Thyroid gland (tissue), 4 donors: ENCODE data around the gene MRPL43. TPM values are rescaled to one million over a fixed set of nuclear protein-coding genes. Genes with fewer than 3 reads are reported as not detected.

Experiments
- DNase-seq, 2 donors: peaks; one replicate each; pipeline ENCODE4 v3.0.0-alpha.2; 2019
- H3K27ac ChIP-seq, 3 donors: fragments of 200-600 bp; sonication (generic); 1 replicate in 2 of 3; 2 replicates in 1 of 3; pipeline ENCODE4 v1.5.1; 2016 to 2019; ENCODE audit warnings: mild to moderate bottlenecking in 1 of 3, moderate library complexity in 1 of 3
- H3K27me3 ChIP-seq: fragments of 200-600 bp; sonication (generic); one replicate; pipeline ENCODE4 v1.5.1; 2019
- H3K36me3 ChIP-seq, 2 donors: fragments of 200-600 bp; sonication (generic); one replicate each; pipeline ENCODE4 v1.5.1; 2016 to 2019
- H3K4me1 ChIP-seq, 2 donors: fragments of 200-600 bp; sonication (generic); one replicate each; pipeline ENCODE4 v1.5.1; 2017 to 2019
- H3K4me3 ChIP-seq, 3 donors: fragments of 200-600 bp; sonication (generic); replicated peaks in 1 of 3; 1 replicate in 2 of 3; 2 replicates in 1 of 3; pipeline ENCODE4 v1.5.1; 2016; ENCODE audit warnings: mild to moderate bottlenecking in 1 of 3
- H3K9me3 ChIP-seq: fragments of 200-600 bp; sonication (generic); one replicate; pipeline ENCODE4 v1.5.1; 2017
- POLR2A ChIP-seq, 2 donors: fragments of 450-650 bp; IDR thresholded peaks; one replicate each; pipeline ENCODE4 v1.6.1; 2017; ENCODE audit warnings: antibody characterized with exemption in 2 of 2, mild to moderate bottlenecking in 2 of 2, moderate library complexity in 1 of 2
- WGBS, 2 donors: methylation state at CpG; one replicate each; pipeline ENCODE4 v1.1.5; 2017; 5-methylcytosine and 5-hydroxymethylcytosine counted together
- intact Hi-C: fragments of 100-400 bp; cut with DNase I; formaldehyde crosslinking; loops from one replicate; pipeline ENCODE4 v1.15.1; 2023
- total RNA-seq, 4 donors: library from RNA; depleted of rRNA; stranded (reverse); fragments of >200 nt; gene quantifications; one replicate each; pipeline ENCODE4 v1.2.3, GENCODE V29; 2016
- TF ChIP-seq, protein P1 (sequence below), 6 experiments: fragments of 200-600 bp in 3 of 6; fragments of 450-650 bp in 3 of 6; sonication (generic) in 3 of 6; IDR thresholded peaks; one replicate each; pipeline ENCODE4 v1.5.1; 2016 to 2019; ENCODE audit warnings: antibody characterized with exemption in 6 of 6, mild to moderate bottlenecking in 2 of 6, inconsistent platforms in 1 of 6, moderate library complexity in 1 of 6

The MRPL43 gene
- total RNA-seq, 4 donors from 2014 or later, result 86.1 to 178 (median 145) TPM

DNA sequence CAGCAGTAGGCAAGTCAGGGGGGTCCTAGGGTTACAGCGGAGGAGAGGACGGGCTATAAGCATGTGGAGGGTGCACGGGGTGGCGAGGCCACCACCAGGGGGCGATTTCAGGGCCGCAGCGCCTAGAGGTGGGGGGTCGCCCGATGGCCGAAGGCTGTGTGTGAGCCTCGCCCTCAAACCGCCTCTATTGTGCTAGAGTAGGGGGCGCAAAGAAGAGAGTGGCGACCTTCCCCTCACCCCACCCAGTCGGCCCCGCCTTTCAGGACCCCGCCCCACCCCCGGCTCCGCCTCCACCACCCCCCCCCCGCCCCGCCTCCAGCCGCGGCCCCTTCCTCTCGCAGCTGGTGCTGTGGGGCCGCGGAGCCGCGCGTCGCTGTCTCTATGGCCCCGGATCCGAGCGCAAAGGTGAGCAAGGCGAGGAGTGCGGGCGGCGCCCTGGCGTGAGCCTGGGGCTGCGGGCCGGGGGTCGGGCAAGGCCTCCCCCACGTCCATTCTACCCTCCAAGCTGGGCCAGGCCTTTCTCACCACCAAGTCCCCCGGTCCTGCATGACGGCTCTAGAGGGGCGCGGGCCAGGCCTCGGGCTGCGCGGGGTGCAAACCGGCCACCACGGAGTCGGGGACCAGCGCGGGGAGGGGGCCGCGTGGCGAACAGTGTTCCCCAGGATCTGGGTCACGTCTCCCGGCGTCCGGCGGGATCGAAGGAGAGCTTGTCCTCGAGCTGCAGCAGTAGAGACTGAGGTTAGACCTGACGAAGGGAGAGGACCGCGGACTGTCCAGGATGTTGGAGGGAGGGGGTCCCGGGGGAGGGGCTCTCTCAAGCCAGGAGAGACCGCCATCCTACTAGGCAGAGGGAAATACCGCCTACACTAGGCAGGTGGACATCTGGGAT, 17.9 kb downstream of the MRPL43 start, which contains the start of gene SEMA4G:
Gene SEMA4G (plus strand): TSS at position 318 of the 889 bp plus-strand sequence. CDS start 3,409 bp downstream, outside the sequence.
- peak within 1 kb of the TSS; percentile 42 to 75 (median 72) for H3K4me3 ChIP-seq
- TF ChIP-seq, protein P1, sequence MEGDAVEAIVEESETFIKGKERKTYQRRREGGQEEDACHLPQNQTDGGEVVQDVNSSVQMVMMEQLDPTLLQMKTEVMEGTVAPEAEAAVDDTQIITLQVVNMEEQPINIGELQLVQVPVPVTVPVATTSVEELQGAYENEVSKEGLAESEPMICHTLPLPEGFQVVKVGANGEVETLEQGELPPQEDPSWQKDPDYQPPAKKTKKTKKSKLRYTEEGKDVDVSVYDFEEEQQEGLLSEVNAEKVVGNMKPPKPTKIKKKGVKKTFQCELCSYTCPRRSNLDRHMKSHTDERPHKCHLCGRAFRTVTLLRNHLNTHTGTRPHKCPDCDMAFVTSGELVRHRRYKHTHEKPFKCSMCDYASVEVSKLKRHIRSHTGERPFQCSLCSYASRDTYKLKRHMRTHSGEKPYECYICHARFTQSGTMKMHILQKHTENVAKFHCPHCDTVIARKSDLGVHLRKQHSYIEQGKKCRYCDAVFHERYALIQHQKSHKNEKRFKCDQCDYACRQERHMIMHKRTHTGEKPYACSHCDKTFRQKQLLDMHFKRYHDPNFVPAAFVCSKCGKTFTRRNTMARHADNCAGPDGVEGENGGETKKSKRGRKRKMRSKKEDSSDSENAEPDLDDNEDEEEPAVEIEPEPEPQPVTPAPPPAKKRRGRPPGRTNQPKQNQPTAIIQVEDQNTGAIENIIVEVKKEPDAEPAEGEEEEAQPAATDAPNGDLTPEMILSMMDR (IDR thresholded peaks at IDR 0.05), result peak; percentile 36 to 71 (median 54)
- peak in 1 of 2 donors; percentile 24 for TF ChIP-seq POLR2A (IDR thresholded peaks at IDR 0.05)
- intact Hi-C loops, result no loop called here
- 5 to 17% methylated on average over 6 to 15 of the region's 70 CpGs for WGBS, 2 donors
- no peaks in the 10 kb centered on the region for H3K36me3 ChIP-seq
- no peaks in the 10 kb centered on the region for H3K9me3 ChIP-seq
- peak; percentile 36 to 43 for DNase-seq
- no peaks in the 10 kb centered on the region for H3K27me3 ChIP-seq
- H3K27ac ChIP-seq, result peak within 1 kb of the TSS in 2 of 3 donors; percentile 28 to 51
- H3K4me1 ChIP-seq, result peaks cover 11 to 17% of the 10 kb centered on the region in 2 donors

- H3K4me3 ChIP-seq, result peak overlapping the region in 2 of 3 donors; percentile 72 to 75
Measured at GRCh38 chr10:100968863-100969186, 18.5 kb downstream of the MRPL43 start.

DNA sequence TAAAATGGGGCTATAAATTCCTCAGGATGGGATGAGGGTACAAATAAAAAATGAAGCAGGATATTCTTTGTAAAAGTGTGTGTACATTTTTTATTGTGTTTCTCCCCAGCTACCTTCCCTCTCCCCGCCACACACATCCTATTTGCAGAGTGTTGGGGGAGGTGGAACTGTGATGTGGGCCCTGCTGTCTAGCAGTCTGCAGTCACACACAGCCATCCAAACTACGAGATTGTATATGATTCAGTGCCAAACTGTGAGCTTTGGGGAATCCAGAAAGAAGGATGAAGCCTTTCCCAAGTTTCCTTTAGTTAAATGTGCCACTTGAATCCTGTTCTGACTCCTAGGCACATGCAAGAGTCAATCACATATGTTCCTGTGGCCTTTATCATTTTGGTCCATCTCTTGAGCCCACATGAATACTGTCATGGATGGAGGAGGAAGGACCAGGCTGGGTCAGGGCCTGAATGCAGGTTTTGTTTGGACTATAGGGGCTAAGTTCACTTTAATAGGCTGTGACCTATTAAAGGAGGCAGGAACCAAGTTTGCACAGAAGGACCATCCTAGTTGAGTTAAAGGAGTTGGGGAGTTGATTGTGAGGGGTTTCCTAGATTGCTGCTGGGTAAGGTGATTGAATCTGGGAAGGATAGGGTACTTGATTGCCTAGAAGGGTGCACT, 19.1 kb downstream of the MRPL43 start:
- H3K9me3 ChIP-seq, result no peaks in the 10 kb centered on the region
- H3K4me3 ChIP-seq, result no peak overlapping the region
- intact Hi-C loops, result no loop called here
- no peak overlapping the region for H3K27ac ChIP-seq
- DNase-seq, result no peak
- peaks cover 15 to 28% of the 10 kb centered on the region in 2 donors for H3K4me1 ChIP-seq
- no peaks in the 10 kb centered on the region for H3K27me3 ChIP-seq
- TF ChIP-seq, protein P1 (IDR thresholded peaks at IDR 0.05), result no peak
- TF ChIP-seq POLR2A (IDR thresholded peaks at IDR 0.05), result no peak
- no peaks in the 10 kb centered on the region for H3K36me3 ChIP-seq
- WGBS, 2 donors, result 88 to 100% methylated on average over 2 of the region's 2 CpGs

More at GRCh38 chr10:100968863-100969186, 18.5 kb downstream of the MRPL43 start:
- H3K27me3 ChIP-seq, result no peaks in the 10 kb centered on the region
- H3K9me3 ChIP-seq, result no peaks in the 10 kb centered on the region
- no peaks in the 10 kb centered on the region for H3K36me3 ChIP-seq
- TF ChIP-seq POLR2A (IDR thresholded peaks at IDR 0.05), result no peak
- TF ChIP-seq, protein P1 (IDR thresholded peaks at IDR 0.05), result no peak
- peaks cover 11 to 21% of the 10 kb centered on the region in 2 donors for H3K4me1 ChIP-seq
- intact Hi-C loops, result no loop called here
- H3K27ac ChIP-seq, result no peak overlapping the region
- WGBS, 2 donors, result 14 to 32% methylated on average over 8 to 9 of the region's 9 CpGs
- no peak for DNase-seq

- no peak for DNase-seq
- Histone ChIP-seq H3K4me1 (peaks cover 19 to 32% of the 10 kb centered on the region in 2 donors), H3K4me3 (no peak overlapping the region), H3K27ac (no peak overlapping the region), H3K36me3 (no peaks in the 10 kb centered on the region), H3K27me3 (no peaks in the 10 kb centered on the region), H3K9me3 (no peaks in the 10 kb centered on the region)
- no peak for TF ChIP-seq POLR2A (IDR thresholded peaks at IDR 0.05)
- TF ChIP-seq, protein P1 (IDR thresholded peaks at IDR 0.05), result no peak
- intact Hi-C loops, result no loop called here
- 83 to 89% methylated on average over 2 of the region's 2 CpGs for WGBS, 2 donors
Measured at GRCh38 chr10:100967332-100967731, 20.0 kb downstream of the MRPL43 start.
